HG03108 (cell line): ENCODE results near the gene RHNO1.

ENCODE experiments used
- ATAC-seq: cut with Tn5 transposase; IDR thresholded peaks from one replicate; pipeline ENCODE4 v1.9.1; 2021; ENCODE audit warnings: moderate library complexity; ENCODE audit not compliant: unreplicated experiment

The RHNO1 gene

GRCh38 chr12:2897418-2897817 is 20.4 kb downstream of the RHNO1 start:
- no peak for ATAC-seq

GRCh38 chr12:2900642-2901041 is 23.6 kb downstream of the RHNO1 start:
- ATAC-seq = no peak

GRCh38 chr12:2902272-2902880 is 25.4 kb downstream of the RHNO1 start:
- no peak for ATAC-seq

- ATAC-seq = no peak
Observed at GRCh38 chr12:2904260-2904659, 27.2 kb downstream of the RHNO1 start.

DNA sequence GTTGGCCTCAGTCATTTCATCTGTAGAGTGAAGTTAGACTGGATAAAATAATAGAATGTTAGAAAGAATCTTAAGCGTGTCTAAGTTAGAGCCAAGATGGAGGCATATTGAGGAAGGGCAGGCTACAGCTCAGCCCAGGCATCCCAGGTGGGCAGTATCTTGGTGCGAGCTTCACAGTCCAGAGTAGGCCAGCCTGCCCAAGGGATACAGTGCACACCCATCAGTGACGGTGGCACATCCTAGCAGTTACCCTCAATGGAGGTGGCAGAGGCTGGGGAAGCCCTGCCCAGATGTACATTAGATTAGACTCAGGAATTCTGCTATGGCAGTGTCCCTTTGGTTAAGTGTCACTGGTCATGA is 35.2 kb downstream of the RHNO1 start:
- no peak for ATAC-seq

DNA sequence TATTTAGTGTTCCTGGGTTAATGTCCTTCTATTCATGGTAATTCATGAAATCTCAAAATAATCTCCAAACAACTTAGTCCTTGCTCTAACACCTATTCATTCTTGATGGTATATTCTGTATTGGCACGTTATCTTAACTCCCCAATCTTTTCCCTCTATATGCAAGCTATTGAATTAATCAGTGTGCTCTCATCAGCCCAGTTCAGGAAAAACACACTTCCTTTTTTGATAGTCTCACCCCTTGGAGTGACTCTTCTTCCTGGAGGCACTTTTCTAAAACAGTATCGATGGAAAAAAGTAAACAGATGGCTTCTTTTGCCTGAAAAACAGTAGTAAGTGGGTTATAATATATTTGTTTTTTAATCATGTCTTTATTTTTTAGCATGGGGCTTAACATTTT is 42.2 kb downstream of the RHNO1 start:
- no peak for ATAC-seq

- no peak for ATAC-seq
Observed at GRCh38 chr12:2922329-2922728, 45.3 kb downstream of the RHNO1 start.

DNA sequence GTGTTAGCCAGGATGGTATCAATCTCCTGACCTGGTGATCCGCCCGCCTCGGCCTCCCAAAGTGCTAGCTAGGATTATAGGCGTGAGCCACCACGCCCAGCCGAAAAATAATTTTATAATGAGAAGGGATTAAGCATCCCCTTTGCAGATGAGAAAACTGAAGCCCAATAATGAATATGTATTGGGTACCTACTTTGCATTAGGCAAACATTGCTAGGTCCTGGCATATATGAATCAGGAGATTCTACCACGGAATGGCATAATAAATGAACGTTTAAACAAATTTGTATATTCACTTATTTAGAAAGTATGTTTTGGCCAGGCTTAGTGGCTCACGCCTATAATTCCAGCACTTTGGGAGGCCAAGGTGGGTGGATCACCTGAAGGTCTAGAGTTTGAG is 46.0 kb downstream of the RHNO1 start:
- no peak for ATAC-seq

DNA sequence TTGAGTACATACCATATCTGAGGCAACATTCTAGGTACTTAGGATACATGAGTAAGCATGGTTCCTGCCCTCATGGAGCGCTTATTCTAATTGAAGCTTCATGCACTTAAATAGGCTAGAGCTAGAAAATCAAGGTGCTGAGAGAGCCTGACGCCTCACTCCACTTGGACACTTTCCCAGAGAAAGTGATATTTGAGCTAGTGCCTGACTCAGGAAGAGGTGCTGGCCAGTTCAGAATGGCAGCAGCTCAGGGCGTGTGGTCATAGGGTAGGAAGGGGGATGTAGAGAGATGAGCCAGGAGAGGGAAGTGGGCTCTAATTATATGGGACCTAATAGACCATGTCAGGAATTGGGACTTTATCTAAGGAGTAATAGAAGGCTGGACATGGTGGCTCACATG is 47.0 kb downstream of the RHNO1 start:
- no peak for ATAC-seq

DNA sequence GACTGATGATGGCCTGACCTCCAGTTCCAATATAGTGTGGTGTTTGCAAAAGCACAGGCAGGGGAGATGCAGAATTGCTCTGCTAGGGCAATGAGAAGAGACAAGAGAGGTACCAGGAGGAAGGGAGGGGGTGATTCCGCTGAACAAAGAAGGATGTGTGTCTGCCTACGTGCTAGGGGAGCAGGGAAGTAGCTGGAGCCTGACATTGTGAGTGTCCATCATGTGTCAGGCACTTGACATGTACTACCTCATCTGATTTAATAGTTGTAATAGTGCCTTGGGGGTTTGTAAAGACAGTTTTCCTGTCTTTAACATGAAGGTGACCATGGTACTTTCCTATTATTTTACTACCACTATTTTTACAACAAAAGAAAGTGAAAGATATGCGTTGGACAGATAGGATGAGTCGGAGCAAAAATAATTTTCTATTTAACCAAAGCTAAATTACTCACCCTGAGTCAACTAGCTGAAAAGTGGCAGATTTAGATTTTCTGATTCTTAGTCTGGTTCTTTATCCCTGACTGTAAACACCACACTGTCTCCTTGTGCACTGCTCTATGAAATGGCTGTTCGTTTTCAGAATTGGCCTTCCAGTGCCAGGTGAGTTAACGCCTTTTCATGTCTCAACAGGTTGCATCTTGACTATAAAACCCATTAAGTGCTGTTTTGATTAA is 48.4 kb downstream of the RHNO1 start:
- no peak for ATAC-seq

DNA sequence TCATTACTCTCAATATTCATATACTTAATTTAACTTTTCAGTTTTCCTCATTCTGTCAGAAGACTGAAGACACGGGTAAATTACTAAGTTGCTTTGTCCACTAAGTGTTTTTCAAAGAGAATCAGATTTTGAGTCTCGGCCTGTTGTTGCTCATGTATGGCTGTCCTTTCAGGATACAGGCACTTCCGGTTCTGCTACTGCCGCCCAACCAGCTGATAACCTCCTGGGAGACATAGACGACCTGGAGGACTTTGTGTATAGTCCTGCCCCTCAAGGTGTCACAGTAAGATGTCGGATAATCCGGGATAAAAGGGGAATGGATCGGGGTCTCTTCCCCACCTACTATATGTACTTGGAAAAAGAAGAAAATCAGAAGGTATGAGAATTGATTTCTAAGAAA is 53.8 kb downstream of the RHNO1 start:
- ATAC-seq = no peak

DNA sequence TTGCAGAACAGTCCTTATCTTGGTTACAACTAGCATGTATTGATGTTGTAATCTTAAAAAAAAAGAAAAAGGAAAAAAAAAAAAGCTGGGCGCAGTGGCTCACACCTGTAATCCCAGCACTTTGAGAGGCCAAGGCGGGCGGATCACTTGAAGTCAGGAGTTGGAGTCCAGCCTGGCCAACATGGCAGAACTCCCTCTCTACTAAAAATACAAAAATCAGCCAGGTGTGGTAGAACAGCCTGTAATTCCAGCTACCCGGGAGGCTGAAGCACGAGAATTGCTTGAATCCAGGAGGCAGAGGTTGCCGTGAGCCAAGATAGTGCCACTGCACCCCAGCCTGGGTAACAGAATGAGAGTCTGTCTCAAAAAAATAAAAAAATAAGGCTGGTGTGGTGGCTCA is 56.6 kb downstream of the RHNO1 start:
- ATAC-seq = no peak

GRCh38 chr12:2934371-2934770 is 57.3 kb downstream of the RHNO1 start:
- no peak for ATAC-seq

GRCh38 chr12:2936301-2936700 is 59.3 kb downstream of the RHNO1 start:
- ATAC-seq = no peak

- no peak for ATAC-seq
Observed at GRCh38 chr12:2937500-2937899, 60.5 kb downstream of the RHNO1 start.
